Brain microvascular endothelial cell (primary cell): Measurements from ENCODE around the gene FBXL17.

Experiments
- DNase-seq: peaks from one replicate; pipeline ENCODE4 v3.0.0-alpha.2; 2020
- H3K27ac ChIP-seq: fragments of 250-450 bp; sonication (Bioruptor Pico); 2 replicates; pipeline ENCODE4 v1.5.1; 2020; ENCODE audit warnings: mild to moderate bottlenecking, moderate library complexity
- H3K27me3 ChIP-seq: fragments of 250-450 bp; sonication (Bioruptor Pico); replicated peaks from 2 replicates; pipeline ENCODE4 v1.5.1; 2020; ENCODE audit warnings: mild to moderate bottlenecking
- H3K36me3 ChIP-seq: fragments of 250-450 bp; sonication (Bioruptor Pico); replicated peaks from 2 replicates; pipeline ENCODE4 v1.5.1; 2020; ENCODE audit warnings: mild to moderate bottlenecking
- H3K4me3 ChIP-seq: 2 replicates; pipeline ENCODE4 v1.5.1; 2011; ENCODE audit warnings: low read depth, mild to moderate bottlenecking, control low read depth, low read length, moderate library complexity
- CTCF ChIP-seq: IDR thresholded peaks from 2 replicates; pipeline ENCODE4 v1.5.1; 2011; ENCODE audit warnings: low read depth, mild to moderate bottlenecking, moderate library complexity, low read length, control low read depth, inconsistent platforms; ENCODE audit errors: missing control alignments
- in situ Hi-C: cut with HindIII; loops from 2 replicates; pipeline ENCODE4 v1.10.0; 2017; ENCODE audit warnings: low sequenced_read_pairs, low pct_ligation_motif_present

The FBXL17 gene

GRCh38 chr5:108149369-108149768 is 232.5 kb downstream of the FBXL17 start:
- no peak for DNase-seq
- Histone ChIP-seq H3K4me3 (no peak overlapping the region), H3K36me3 (no peaks in the 10 kb centered on the region), H3K27ac (no peak overlapping the region), H3K27me3 (no peaks in the 10 kb centered on the region)
- no peak for TF ChIP-seq CTCF
- in situ Hi-C loops, result no loop called here

DNA sequence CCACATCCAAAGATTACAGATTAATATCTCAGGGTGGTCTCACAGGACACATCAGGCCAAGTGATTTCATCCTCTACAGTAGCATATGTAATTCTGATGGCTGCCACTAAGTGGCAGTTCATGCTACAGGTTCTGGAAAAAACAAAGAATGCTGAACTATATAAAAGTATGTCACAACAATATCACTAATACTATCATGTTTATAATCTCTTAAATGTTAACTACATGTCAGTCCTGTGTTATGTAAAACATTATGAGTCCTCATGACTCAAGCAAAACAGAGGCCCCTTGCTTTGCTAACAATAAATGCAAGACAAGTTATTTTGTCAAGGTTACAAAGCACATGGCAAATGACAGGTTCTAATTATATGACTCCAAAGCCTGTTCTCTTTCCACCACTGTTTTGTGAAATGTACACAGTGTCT is 233.2 kb downstream of the FBXL17 start:
- H3K4me3 ChIP-seq, result no peak overlapping the region
- no peak overlapping the region for H3K27ac ChIP-seq
- no peaks in the 10 kb centered on the region for H3K27me3 ChIP-seq
- in situ Hi-C loops, result no loop called here
- no peaks in the 10 kb centered on the region for H3K36me3 ChIP-seq
- TF ChIP-seq CTCF, result peak; percentile 63
- peak; percentile 32 for DNase-seq

- no peak for TF ChIP-seq CTCF
- Histone ChIP-seq H3K4me3 (no peak overlapping the region), H3K27ac (no peak overlapping the region), H3K36me3 (no peaks in the 10 kb centered on the region), H3K27me3 (no peaks in the 10 kb centered on the region)
- DNase-seq, result no peak
- in situ Hi-C loops, result no loop called here
These were observed 235.7 kb downstream of the FBXL17 start for GRCh38 chr5:108146222-108146621.

GRCh38 chr5:108145351-108145750 is 236.5 kb downstream of the FBXL17 start:
- no peak for TF ChIP-seq CTCF
- H3K27ac ChIP-seq, result no peak overlapping the region

DNA sequence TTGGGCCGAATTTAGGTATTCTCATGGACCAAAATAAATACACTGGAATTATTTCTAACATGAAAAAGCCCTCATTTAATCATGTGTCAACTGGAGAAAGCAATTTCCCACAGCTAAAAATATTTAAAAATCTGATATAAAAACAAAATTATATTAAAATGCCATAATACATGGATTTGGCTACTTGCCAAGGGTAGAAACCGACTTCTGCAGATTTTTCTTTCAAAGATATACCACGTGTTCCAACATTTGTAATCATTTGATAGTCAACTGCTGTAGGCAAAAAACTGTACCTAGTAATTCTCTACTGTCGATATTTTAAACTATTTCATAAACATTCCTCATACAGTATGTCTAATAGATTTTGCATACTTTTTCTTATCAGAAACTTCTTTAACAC is 237.6 kb downstream of the FBXL17 start:
- in situ Hi-C loops, result no loop called here
- DNase-seq, result no peak
- no peak for TF ChIP-seq CTCF
- Histone ChIP-seq H3K27me3 (no peaks in the 10 kb centered on the region), H3K36me3 (no peaks in the 10 kb centered on the region), H3K4me3 (no peak overlapping the region), H3K27ac (peak overlapping the region; percentile 34)

More at GRCh38 chr5:108145351-108145750, 236.5 kb downstream of the FBXL17 start:
- Histone ChIP-seq H3K27me3 (no peaks in the 10 kb centered on the region), H3K4me3 (no peak overlapping the region), H3K36me3 (no peaks in the 10 kb centered on the region)
- in situ Hi-C loops, result no loop called here
- no peak for DNase-seq

DNA sequence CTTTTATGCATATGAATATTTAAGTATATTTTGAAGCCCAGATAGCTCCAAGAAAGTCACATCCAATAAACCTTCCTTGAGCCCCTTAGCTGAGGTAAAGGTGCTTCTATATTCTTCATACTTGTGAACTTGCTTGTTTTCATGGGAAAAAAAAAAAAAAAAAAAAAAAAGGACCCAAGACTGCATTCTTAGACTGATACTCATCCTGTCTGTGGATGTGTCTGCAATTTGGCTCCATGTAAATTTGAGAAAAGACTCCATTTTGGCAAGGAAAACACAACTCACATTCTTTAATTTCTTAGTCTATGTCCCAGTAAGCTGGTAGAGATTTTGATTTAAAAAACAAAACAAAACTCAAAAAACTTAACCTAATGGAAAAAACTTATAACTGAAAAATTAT is 238.3 kb downstream of the FBXL17 start:
- H3K27ac ChIP-seq, result peak overlapping the region; percentile 34
- in situ Hi-C loops, result no loop called here
- no peaks in the 10 kb centered on the region for H3K36me3 ChIP-seq
- peak; percentile 46 for DNase-seq
- H3K27me3 ChIP-seq, result no peaks in the 10 kb centered on the region
- TF ChIP-seq CTCF, result no peak
- H3K4me3 ChIP-seq, result no peak overlapping the region
